Skeletal muscle tissue (tissue), 4 donors: ENCODE data around the gene CYP24A1. TPM values are rescaled to one million over a fixed set of nuclear protein-coding genes. Genes with fewer than 3 reads are reported as not detected.

Experiments
- H3K27ac ChIP-seq: one replicate; pipeline ENCODE4 v1.7.0; 2013; ENCODE audit warnings: mild to moderate bottlenecking, low read depth, low read length, inconsistent platforms
- H3K27me3 ChIP-seq, 3 donors: one replicate each; pipeline ENCODE4 v1.7.0; 2013; ENCODE audit warnings: low read length in 3 of 3; ENCODE audit not compliant: control insufficient read depth in 3 of 3, insufficient read depth in 3 of 3
- H3K36me3 ChIP-seq, 3 donors: one replicate each; pipeline ENCODE4 v1.7.0; 2013; ENCODE audit warnings: low read length in 3 of 3; ENCODE audit not compliant: control insufficient read depth in 3 of 3, insufficient read depth in 3 of 3
- H3K4me1 ChIP-seq, 3 donors: one replicate each; pipeline ENCODE4 v1.7.0; 2013; ENCODE audit warnings: low read length in 3 of 3, mild to moderate bottlenecking in 3 of 3; ENCODE audit not compliant: control insufficient read depth in 3 of 3, insufficient read depth in 3 of 3
- H3K4me3 ChIP-seq, 3 donors: one replicate each; pipeline ENCODE4 v1.7.0; 2013; ENCODE audit warnings: low read length in 3 of 3
- H3K9ac ChIP-seq, 3 donors: one replicate each; pipeline ENCODE4 v1.7.0; 2013; ENCODE audit warnings: low read length in 3 of 3, mild to moderate bottlenecking in 3 of 3, moderate library complexity in 2 of 3, low read depth in 1 of 3
- H3K9me3 ChIP-seq, 3 donors: one replicate each; pipeline ENCODE4 v1.7.0; 2013; ENCODE audit warnings: low read length in 3 of 3; ENCODE audit not compliant: control insufficient read depth in 3 of 3
- total RNA-seq: library from RNA; depleted of rRNA; stranded (reverse); fragments of >200 nt; gene quantifications from one replicate; pipeline ENCODE4 v1.2.3, GENCODE V29; 2014
- donor health status: Osteomylitis.

The CYP24A1 gene
- total RNA-seq, 1 donor from 2014 or later: 1.0 TPM

GRCh38 chr20:54152227-54153040, 21.4 kb downstream of the CYP24A1 start:
- Histone ChIP-seq H3K36me3 (no peaks in the 10 kb centered on the region), H3K27me3 (peaks cover 0 to 10% (median 3%) of the 10 kb centered on the region in 3 donors), H3K4me3 (no peak overlapping the region)

GRCh38 chr20:54151511-54152226, 22.1 kb downstream of the CYP24A1 start:
- Histone ChIP-seq H3K27ac (no peak overlapping the region), H3K9me3 (no peaks in the 10 kb centered on the region), H3K4me1 (no peaks in the 10 kb centered on the region), H3K36me3 (no peaks in the 10 kb centered on the region), H3K27me3 (peaks cover 0 to 8% (median 3%) of the 10 kb centered on the region in 3 donors), H3K9ac (no peak overlapping the region), H3K4me3 (no peak overlapping the region)

More at GRCh38 chr20:54152227-54153040, 21.4 kb downstream of the CYP24A1 start:
- no peak overlapping the region for H3K9ac ChIP-seq
- no peak overlapping the region for H3K27ac ChIP-seq
- H3K9me3 ChIP-seq: no peaks in the 10 kb centered on the region
- H3K4me1 ChIP-seq: no peaks in the 10 kb centered on the region

GRCh38 chr20:54151075-54151439, 22.7 kb downstream of the CYP24A1 start:
- H3K27ac ChIP-seq: no peak overlapping the region

GRCh38 chr20:54149765-54150264, 24.0 kb downstream of the CYP24A1 start:
- Histone ChIP-seq H3K36me3 (no peaks in the 10 kb centered on the region), H3K4me3 (no peak overlapping the region), H3K4me1 (no peaks in the 10 kb centered on the region), H3K9ac (no peak overlapping the region), H3K9me3 (no peaks in the 10 kb centered on the region), H3K27ac (no peak overlapping the region), H3K27me3 (peaks cover 0 to 6% (median 0%) of the 10 kb centered on the region in 3 donors)

More at GRCh38 chr20:54151075-54151439, 22.7 kb downstream of the CYP24A1 start:
- H3K9ac ChIP-seq: no peak overlapping the region
- no peaks in the 10 kb centered on the region for H3K36me3 ChIP-seq
- no peaks in the 10 kb centered on the region for H3K9me3 ChIP-seq
- H3K4me1 ChIP-seq: no peaks in the 10 kb centered on the region
- H3K27me3 ChIP-seq: peaks cover 0 to 6% (median 0%) of the 10 kb centered on the region in 3 donors
- no peak overlapping the region for H3K4me3 ChIP-seq

GRCh38 chr20:54148947-54149764, 24.6 kb downstream of the CYP24A1 start:
- Histone ChIP-seq H3K36me3 (no peaks in the 10 kb centered on the region), H3K4me1 (no peaks in the 10 kb centered on the region), H3K4me3 (no peak overlapping the region), H3K27ac (no peak overlapping the region), H3K9ac (no peak overlapping the region), H3K9me3 (no peaks in the 10 kb centered on the region), H3K27me3 (peaks cover 0 to 6% (median 0%) of the 10 kb centered on the region in 3 donors)

GRCh38 chr20:54146672-54147071, 27.1 kb downstream of the CYP24A1 start:
- no peaks in the 10 kb centered on the region for H3K36me3 ChIP-seq
- peaks cover 0 to 6% (median 0%) of the 10 kb centered on the region in 3 donors for H3K27me3 ChIP-seq
- H3K9me3 ChIP-seq: peaks cover 0 to 2% (median 1%) of the 10 kb centered on the region in 3 donors
- H3K4me3 ChIP-seq: no peak overlapping the region
- no peaks in the 10 kb centered on the region for H3K4me1 ChIP-seq
- H3K27ac ChIP-seq: no peak overlapping the region
- H3K9ac ChIP-seq: no peak overlapping the region

GRCh38 chr20:54144847-54145414, 28.9 kb downstream of the CYP24A1 start:
- Histone ChIP-seq H3K36me3 (no peaks in the 10 kb centered on the region), H3K27me3 (peaks cover 0 to 7% (median 0%) of the 10 kb centered on the region in 3 donors), H3K9ac (no peak overlapping the region), H3K27ac (no peak overlapping the region), H3K4me1 (no peaks in the 10 kb centered on the region), H3K9me3 (peaks cover 0 to 6% (median 3%) of the 10 kb centered on the region in 3 donors), H3K4me3 (no peak overlapping the region)

GRCh38 chr20:54140927-54141566, 32.7 kb downstream of the CYP24A1 start:
- no peak overlapping the region for H3K4me3 ChIP-seq
- no peak overlapping the region for H3K27ac ChIP-seq
- peaks cover 0 to 6% (median 3%) of the 10 kb centered on the region in 3 donors for H3K9me3 ChIP-seq
- H3K9ac ChIP-seq: no peak overlapping the region
- H3K4me1 ChIP-seq: no peaks in the 10 kb centered on the region
- H3K36me3 ChIP-seq: no peaks in the 10 kb centered on the region
- H3K27me3 ChIP-seq: peaks cover 0 to 4% (median 0%) of the 10 kb centered on the region in 3 donors

- H3K9me3 ChIP-seq: peaks cover 0 to 6% (median 3%) of the 10 kb centered on the region in 3 donors
- H3K4me3 ChIP-seq: no peak overlapping the region
- no peak overlapping the region for H3K9ac ChIP-seq
- H3K27ac ChIP-seq: no peak overlapping the region
- no peaks in the 10 kb centered on the region for H3K36me3 ChIP-seq
- no peaks in the 10 kb centered on the region for H3K4me1 ChIP-seq
- peaks cover 0 to 4% (median 0%) of the 10 kb centered on the region in 3 donors for H3K27me3 ChIP-seq
These were observed 33.3 kb downstream of the CYP24A1 start for GRCh38 chr20:54140486-54140885.
